ENCODE results near the gene ADGRD2.

- TF ChIP-seq TAF1 (IDR thresholded peaks at IDR 0.05; ENCODE audit: borderline replicate concordance, insufficient read depth, low read length) (no peak), POLR2AphosphoS5 (IDR thresholded peaks at IDR 0.05; ENCODE audit: low read depth, low read length) (no peak), SIN3A (IDR thresholded peaks at IDR 0.05; ENCODE audit: borderline replicate concordance, insufficient read depth, low read length) (no peak), FOXP2 (optimal IDR thresholded peaks at IDR 0.05; ENCODE audit: borderline replicate concordance, extremely low read depth, extremely low read length, insufficient read depth) (no peak)
Observed at GRCh38 chr9:124507880-124508423, 57.7 kb downstream of the ADGRD2 start.

Data from PFSK-1 (cell line).